ENCODE data around the gene MED17. TPM values are rescaled to one million over a fixed set of nuclear protein-coding genes. Genes with fewer than 3 reads are reported as not detected.
"Not testable (repeated sequence)": the region's sequence is repeated elsewhere in the genome, so short reads cannot be mapped to it uniquely, and the experiment has no call there.

Gene MED17
- total RNA-seq, 1 donor from 2014 or later = 51.4 TPM

DNA sequence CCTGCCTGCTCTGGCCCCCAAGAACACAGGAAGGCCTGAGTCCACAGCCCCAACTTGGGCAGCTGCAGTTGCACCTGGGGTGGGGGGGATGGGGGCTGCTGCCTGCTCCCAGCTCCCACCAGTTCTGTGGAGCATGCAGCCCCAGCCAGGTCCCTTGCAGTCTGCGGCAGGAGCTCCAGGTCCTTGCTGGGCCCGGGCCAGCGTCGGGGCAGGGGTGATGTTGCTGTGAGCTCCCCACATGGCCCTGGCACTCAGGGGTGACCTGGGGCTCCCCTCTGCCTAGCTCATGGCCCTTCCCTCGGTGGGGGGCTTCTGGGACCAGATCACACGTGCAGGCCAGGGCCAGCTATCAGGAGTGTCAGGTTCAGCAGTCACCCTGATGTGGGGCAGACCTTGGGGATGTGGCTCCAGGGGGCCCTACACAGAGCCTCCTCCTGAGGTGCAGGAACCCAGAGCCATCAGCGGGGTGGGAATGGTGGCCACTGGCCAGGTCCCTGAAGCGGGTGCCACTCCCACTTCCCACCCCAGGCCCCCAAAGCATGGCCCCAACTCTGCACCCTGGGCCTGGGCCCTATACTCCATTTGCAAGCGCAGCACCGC lies 10.4 kb upstream of the MED17 start:
- Histone ChIP-seq H3K4me3 (ENCODE audit: low read depth, low read length) (no peak overlapping the region), H3K27me3 (ENCODE audit: control insufficient read depth, insufficient read depth, low read length) (no peaks in the 10 kb centered on the region), H3K36me3 (ENCODE audit: control insufficient read depth, insufficient read depth, low read length) (no peaks in the 10 kb centered on the region)
- TF ChIP-seq, protein P1, sequence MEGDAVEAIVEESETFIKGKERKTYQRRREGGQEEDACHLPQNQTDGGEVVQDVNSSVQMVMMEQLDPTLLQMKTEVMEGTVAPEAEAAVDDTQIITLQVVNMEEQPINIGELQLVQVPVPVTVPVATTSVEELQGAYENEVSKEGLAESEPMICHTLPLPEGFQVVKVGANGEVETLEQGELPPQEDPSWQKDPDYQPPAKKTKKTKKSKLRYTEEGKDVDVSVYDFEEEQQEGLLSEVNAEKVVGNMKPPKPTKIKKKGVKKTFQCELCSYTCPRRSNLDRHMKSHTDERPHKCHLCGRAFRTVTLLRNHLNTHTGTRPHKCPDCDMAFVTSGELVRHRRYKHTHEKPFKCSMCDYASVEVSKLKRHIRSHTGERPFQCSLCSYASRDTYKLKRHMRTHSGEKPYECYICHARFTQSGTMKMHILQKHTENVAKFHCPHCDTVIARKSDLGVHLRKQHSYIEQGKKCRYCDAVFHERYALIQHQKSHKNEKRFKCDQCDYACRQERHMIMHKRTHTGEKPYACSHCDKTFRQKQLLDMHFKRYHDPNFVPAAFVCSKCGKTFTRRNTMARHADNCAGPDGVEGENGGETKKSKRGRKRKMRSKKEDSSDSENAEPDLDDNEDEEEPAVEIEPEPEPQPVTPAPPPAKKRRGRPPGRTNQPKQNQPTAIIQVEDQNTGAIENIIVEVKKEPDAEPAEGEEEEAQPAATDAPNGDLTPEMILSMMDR (IDR thresholded peaks at IDR 0.05; ENCODE audit: insufficient read depth, low read length, poor library complexity, severe bottlenecking) = no peak
- DNase-seq (ENCODE audit: low read depth) = no peak

DNA sequence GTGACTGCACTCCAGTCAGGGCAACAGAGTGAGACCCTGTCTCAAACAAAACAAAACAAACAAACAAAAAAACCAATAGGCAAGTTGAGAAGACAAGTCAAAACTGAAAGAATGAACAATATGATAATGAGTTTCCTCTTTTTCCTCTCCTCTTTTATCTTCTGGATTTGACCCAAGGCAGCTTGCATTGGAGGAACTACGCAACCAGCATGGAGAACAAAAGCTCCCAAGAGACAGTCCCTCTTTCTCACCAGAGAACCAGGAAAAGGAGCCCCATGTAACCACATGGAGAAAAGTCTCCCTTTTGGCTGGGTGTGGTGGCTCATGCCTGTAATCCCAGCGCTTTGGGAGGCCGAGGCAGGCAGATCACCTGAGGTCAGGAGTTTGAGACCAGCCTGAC lies 9.5 kb upstream of the MED17 start:
- H3K36me3 ChIP-seq (ENCODE audit: control insufficient read depth, insufficient read depth, low read length); DNase-seq (ENCODE audit: low read depth); H3K4me3 ChIP-seq (ENCODE audit: low read depth, low read length); H3K27me3 ChIP-seq (ENCODE audit: control insufficient read depth, insufficient read depth, low read length): not testable (repeated sequence)

DNA sequence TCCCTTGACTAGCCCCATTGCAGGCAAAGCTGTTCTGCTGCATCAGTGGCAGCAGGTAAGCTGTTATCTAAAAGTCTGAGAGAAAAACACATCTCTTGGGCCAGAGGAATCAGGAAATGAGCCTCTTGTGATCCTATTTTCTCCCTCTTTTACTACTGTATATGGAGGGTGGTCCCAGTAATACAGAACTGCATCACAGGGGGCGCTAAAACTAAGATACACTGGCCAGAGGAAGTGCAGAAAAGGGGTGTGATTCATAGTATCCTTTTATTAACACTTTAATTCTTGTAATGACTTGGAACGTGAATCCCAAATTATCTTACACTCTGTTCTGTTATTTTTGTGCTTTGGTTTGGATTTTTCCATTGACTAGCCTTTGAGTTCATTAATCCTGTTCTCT lies 8.8 kb upstream of the MED17 start:
- H3K36me3 ChIP-seq (ENCODE audit: control insufficient read depth, insufficient read depth, low read length) = no peaks in the 10 kb centered on the region
- TF ChIP-seq, protein P1 (IDR thresholded peaks at IDR 0.05; ENCODE audit: insufficient read depth, low read length, poor library complexity, severe bottlenecking) = peak; percentile 10
- no peak for DNase-seq (ENCODE audit: low read depth)
- H3K4me3 ChIP-seq (ENCODE audit: low read depth, low read length) = no peak overlapping the region
- no peaks in the 10 kb centered on the region for H3K27me3 ChIP-seq (ENCODE audit: control insufficient read depth, insufficient read depth, low read length)

DNA sequence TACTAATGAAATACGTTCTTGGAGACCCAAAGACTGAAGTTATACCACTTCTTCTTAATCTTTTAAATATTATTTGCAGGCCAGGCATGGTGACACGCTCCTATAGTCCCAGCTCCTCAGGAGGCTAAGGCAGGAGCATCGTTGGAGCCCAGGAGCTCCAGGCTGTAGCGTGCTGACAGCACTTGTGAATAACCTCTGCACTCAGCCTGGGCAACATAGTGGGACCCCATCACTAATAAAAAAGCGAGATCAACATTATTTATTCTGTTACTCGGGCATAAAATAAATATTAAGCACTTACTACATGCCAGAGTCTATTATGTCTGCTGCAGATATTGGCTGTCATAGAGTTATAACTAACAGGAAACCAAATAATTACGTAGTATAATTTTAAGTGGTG lies 720 bp upstream of the MED17 start:
- H3K36me3 ChIP-seq (ENCODE audit: control insufficient read depth, insufficient read depth, low read length) = no peaks in the 10 kb centered on the region
- no peak for DNase-seq (ENCODE audit: low read depth)
- TF ChIP-seq, protein P1 (IDR thresholded peaks at IDR 0.05; ENCODE audit: insufficient read depth, low read length, poor library complexity, severe bottlenecking) = no peak
- no peaks in the 10 kb centered on the region for H3K27me3 ChIP-seq (ENCODE audit: control insufficient read depth, insufficient read depth, low read length)
- peak overlapping the region; percentile 87 for H3K4me3 ChIP-seq (ENCODE audit: low read depth, low read length)

DNA sequence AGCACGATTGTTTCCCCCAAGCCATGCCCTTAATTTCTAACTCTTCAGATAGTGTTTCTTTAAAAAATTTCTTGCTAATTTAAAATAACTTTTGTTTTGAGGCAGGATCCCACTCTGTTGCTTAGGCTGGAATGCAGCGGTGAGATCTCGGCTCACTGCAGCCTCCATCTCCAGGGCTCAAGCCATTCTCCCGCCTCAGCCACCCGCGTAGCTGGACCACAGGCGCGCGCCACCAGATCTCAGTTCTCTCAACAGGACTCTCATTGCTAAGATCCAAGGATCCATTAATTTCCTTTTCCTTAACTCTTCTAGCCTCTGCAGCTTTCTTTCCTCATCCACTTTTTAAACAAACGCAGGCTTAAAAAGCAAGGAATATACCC lies 327 bp upstream of the MED17 start:
- TF ChIP-seq, protein P1 (IDR thresholded peaks at IDR 0.05; ENCODE audit: insufficient read depth, low read length, poor library complexity, severe bottlenecking) = no peak
- Histone ChIP-seq H3K4me3 (ENCODE audit: low read depth, low read length) (peak overlapping the region; percentile 87), H3K27me3 (ENCODE audit: control insufficient read depth, insufficient read depth, low read length) (no peaks in the 10 kb centered on the region), H3K36me3 (ENCODE audit: control insufficient read depth, insufficient read depth, low read length) (no peaks in the 10 kb centered on the region)
- DNase-seq (ENCODE audit: low read depth) = no peak

DNA sequence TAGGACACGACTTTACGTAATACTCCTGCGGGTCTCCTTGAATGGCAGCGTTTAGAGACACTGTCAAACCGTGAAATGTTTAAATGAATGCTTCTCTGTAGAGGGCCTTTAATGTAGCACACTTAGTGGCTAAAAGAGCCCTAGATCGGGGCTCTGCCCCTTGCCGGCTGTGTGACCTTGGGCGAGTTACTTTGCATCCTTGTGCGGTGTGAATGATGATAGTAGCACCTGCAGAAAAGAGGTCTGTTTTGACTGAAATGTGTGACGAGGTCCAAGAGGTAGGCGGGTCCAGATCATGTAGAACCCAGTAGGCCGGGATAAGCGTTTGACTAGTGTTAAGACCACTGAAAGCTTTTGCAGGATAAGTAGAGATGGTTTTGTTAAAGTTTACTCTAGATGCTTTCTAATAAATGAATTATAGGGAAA lies 866 bp downstream of the MED17 start:
- Histone ChIP-seq H3K27me3 (ENCODE audit: control insufficient read depth, insufficient read depth, low read length) (no peaks in the 10 kb centered on the region), H3K36me3 (ENCODE audit: control insufficient read depth, insufficient read depth, low read length) (no peaks in the 10 kb centered on the region), H3K4me3 (ENCODE audit: low read depth, low read length) (peak overlapping the region; percentile 87)
- TF ChIP-seq, protein P1 (IDR thresholded peaks at IDR 0.05; ENCODE audit: insufficient read depth, low read length, poor library complexity, severe bottlenecking) = no peak
- DNase-seq (ENCODE audit: low read depth) = no peak

Data from kidney epithelial cell (primary cell).